ENCODE results near the gene RBP2.

- TF ChIP-seq, protein P1, sequence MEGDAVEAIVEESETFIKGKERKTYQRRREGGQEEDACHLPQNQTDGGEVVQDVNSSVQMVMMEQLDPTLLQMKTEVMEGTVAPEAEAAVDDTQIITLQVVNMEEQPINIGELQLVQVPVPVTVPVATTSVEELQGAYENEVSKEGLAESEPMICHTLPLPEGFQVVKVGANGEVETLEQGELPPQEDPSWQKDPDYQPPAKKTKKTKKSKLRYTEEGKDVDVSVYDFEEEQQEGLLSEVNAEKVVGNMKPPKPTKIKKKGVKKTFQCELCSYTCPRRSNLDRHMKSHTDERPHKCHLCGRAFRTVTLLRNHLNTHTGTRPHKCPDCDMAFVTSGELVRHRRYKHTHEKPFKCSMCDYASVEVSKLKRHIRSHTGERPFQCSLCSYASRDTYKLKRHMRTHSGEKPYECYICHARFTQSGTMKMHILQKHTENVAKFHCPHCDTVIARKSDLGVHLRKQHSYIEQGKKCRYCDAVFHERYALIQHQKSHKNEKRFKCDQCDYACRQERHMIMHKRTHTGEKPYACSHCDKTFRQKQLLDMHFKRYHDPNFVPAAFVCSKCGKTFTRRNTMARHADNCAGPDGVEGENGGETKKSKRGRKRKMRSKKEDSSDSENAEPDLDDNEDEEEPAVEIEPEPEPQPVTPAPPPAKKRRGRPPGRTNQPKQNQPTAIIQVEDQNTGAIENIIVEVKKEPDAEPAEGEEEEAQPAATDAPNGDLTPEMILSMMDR (conservative IDR thresholded peaks at IDR 0.05): no peak
- no peak for TF ChIP-seq EZH2 (IDR thresholded peaks at IDR 0.05; ENCODE audit: low read depth)
Measured at GRCh38 chr3:139493826-139494385, 17.6 kb upstream of the RBP2 start.
